HEK293 (cell line): ENCODE results near the gene PRKG1.

Source experiments
- CTCF ChIA-PET: fragments of 350-600 bp; formaldehyde crosslinking; extraction: SDS; loops from one replicate; lab custom pipeline; 2021; ENCODE audit warnings: antibody characterized with exemption; lab: Yijun Ruan, JAX
- POLR2A ChIA-PET: fragments of 300-600 bp; formaldehyde crosslinking; extraction: SDS; loops from one replicate; lab custom pipeline; 2020; ENCODE audit warnings: antibody characterized with exemption, inconsistent platforms; lab: Yijun Ruan, JAX
- H3K27ac ChIP-seq: fragments of 200-500 bp; sonication (Bioruptor generic); 2 replicates; pipeline ENCODE4 v1.5.1; 2014; ENCODE audit warnings: low read depth, low read length, control low read depth, inconsistent platforms; ENCODE audit errors: extremely low read depth
- H3K36me3 ChIP-seq, 2 experiments: fragments of 200-500 bp in 1 of 2; sonication (Bioruptor generic) in 1 of 2; 1 replicate in 1 of 2; 2 replicates in 1 of 2; pipeline ENCODE4 v1.5.1; 2014 to 2017; ENCODE audit warnings: inconsistent platforms in 2 of 2, low read length in 2 of 2; ENCODE audit not compliant: control insufficient read depth in 2 of 2, insufficient read depth in 1 of 2
- H3K4me1 ChIP-seq: fragments of 200-500 bp; sonication (Bioruptor generic); 2 replicates; pipeline ENCODE4 v1.5.1; 2014; ENCODE audit warnings: mild to moderate bottlenecking, low read length, inconsistent platforms; ENCODE audit not compliant: control insufficient read depth, insufficient read depth
- H3K4me3 ChIP-seq: 2 replicates; pipeline ENCODE4 v1.5.1; 2011; ENCODE audit warnings: low read depth, mild to moderate bottlenecking, control low read depth, low read length, moderate library complexity
- H3K9me3 ChIP-seq: fragments of 200-500 bp; sonication (Bioruptor generic); 2 replicates; pipeline ENCODE4 v1.5.1; 2014; ENCODE audit warnings: low read depth, low read length, inconsistent platforms; ENCODE audit not compliant: control insufficient read depth, insufficient read depth
- HOXA7 ChIP-seq: sonication (generic); formaldehyde crosslinking; IDR thresholded peaks from 2 replicates; pipeline ENCODE4 v1.8.1; 2022; ENCODE audit warnings: missing genetic modification reagents, borderline replicate concordance
- KLF8 ChIP-seq: fragments of 450-650 bp; formaldehyde crosslinking; IDR thresholded peaks from 2 replicates; pipeline ENCODE4 v1.5.1; 2016; ENCODE audit warnings: missing biosample characterization, missing genetic modification characterization
- ZFP69B ChIP-seq: fragments of 450-650 bp; formaldehyde crosslinking; IDR thresholded peaks from 2 replicates; pipeline ENCODE4 v1.5.1; 2016; ENCODE audit warnings: missing biosample characterization, missing genetic modification characterization
- ZNF121 ChIP-seq: fragments of 450-650 bp; formaldehyde crosslinking; IDR thresholded peaks from 2 replicates; pipeline ENCODE4 v1.5.1; 2016; ENCODE audit warnings: missing biosample characterization, missing genetic modification characterization
- ZNF175 ChIP-seq: fragments of 450-650 bp; formaldehyde crosslinking; IDR thresholded peaks from 2 replicates; pipeline ENCODE4 v1.5.1; 2016; ENCODE audit warnings: missing biosample characterization, missing genetic modification characterization
- ZNF335 ChIP-seq: fragments of 450-650 bp; formaldehyde crosslinking; conservative IDR thresholded peaks from 2 replicates; pipeline ENCODE4 v1.5.1; 2016; ENCODE audit warnings: missing biosample characterization, missing genetic modification characterization
- ZNF366 ChIP-seq: fragments of 450-650 bp; formaldehyde crosslinking; conservative IDR thresholded peaks from 2 replicates; pipeline ENCODE4 v1.5.1; 2016; ENCODE audit warnings: missing biosample characterization, missing genetic modification characterization
- ZNF426 ChIP-seq: fragments of 450-650 bp; formaldehyde crosslinking; IDR thresholded peaks from 2 replicates; pipeline ENCODE4 v1.5.1; 2017; ENCODE audit warnings: missing biosample characterization, missing genetic modification characterization, mild to moderate bottlenecking, inconsistent platforms, moderate library complexity
- ZNF433 ChIP-seq: fragments of 450-650 bp; formaldehyde crosslinking; IDR thresholded peaks from 2 replicates; pipeline ENCODE4 v1.5.1; 2016; ENCODE audit warnings: missing biosample characterization, missing genetic modification characterization, low read depth
- ZNF610 ChIP-seq: fragments of 450-650 bp; formaldehyde crosslinking; IDR thresholded peaks from 2 replicates; pipeline ENCODE4 v1.5.1; 2016; ENCODE audit warnings: missing biosample characterization, missing genetic modification characterization, borderline replicate concordance
- ZNF677 ChIP-seq: fragments of 450-650 bp; IDR thresholded peaks from 2 replicates; pipeline ENCODE4 v1.5.0; 2018; ENCODE audit warnings: missing biosample characterization, mild to moderate bottlenecking, missing genetic modification characterization, moderate library complexity
- ZNF701 ChIP-seq: fragments of 450-650 bp; formaldehyde crosslinking; IDR thresholded peaks from 2 replicates; pipeline ENCODE4 v1.5.1; 2016; ENCODE audit warnings: missing biosample characterization, missing genetic modification characterization
- TF ChIP-seq, protein P1 (sequence below): fragments of 450-650 bp; formaldehyde crosslinking; IDR thresholded peaks from 2 replicates; pipeline ENCODE4; 2016; ENCODE audit warnings: missing biosample characterization, missing genetic modification characterization
- TF ChIP-seq, protein P2 (sequence below): fragments of 450-650 bp; formaldehyde crosslinking; IDR thresholded peaks from 2 replicates; pipeline ENCODE4 v1.5.1; 2016; ENCODE audit warnings: missing biosample characterization, missing genetic modification characterization
- TF ChIP-seq, protein P3 (sequence below): fragments of 450-650 bp; formaldehyde crosslinking; IDR thresholded peaks from 2 replicates; pipeline ENCODE4 v1.5.1; 2016; ENCODE audit warnings: missing biosample characterization, missing genetic modification characterization
- TF ChIP-seq, protein P4 (sequence below): fragments of 450-650 bp; formaldehyde crosslinking; IDR thresholded peaks from 2 replicates; pipeline ENCODE4 v1.5.1; 2017; ENCODE audit warnings: missing biosample characterization, missing genetic modification characterization
- TF ChIP-seq, protein P5 (sequence below): fragments of 450-650 bp; formaldehyde crosslinking; IDR thresholded peaks from 2 replicates; pipeline ENCODE4 v1.5.1; 2016; ENCODE audit warnings: missing biosample characterization, missing genetic modification characterization

Gene PRKG1

DNA sequence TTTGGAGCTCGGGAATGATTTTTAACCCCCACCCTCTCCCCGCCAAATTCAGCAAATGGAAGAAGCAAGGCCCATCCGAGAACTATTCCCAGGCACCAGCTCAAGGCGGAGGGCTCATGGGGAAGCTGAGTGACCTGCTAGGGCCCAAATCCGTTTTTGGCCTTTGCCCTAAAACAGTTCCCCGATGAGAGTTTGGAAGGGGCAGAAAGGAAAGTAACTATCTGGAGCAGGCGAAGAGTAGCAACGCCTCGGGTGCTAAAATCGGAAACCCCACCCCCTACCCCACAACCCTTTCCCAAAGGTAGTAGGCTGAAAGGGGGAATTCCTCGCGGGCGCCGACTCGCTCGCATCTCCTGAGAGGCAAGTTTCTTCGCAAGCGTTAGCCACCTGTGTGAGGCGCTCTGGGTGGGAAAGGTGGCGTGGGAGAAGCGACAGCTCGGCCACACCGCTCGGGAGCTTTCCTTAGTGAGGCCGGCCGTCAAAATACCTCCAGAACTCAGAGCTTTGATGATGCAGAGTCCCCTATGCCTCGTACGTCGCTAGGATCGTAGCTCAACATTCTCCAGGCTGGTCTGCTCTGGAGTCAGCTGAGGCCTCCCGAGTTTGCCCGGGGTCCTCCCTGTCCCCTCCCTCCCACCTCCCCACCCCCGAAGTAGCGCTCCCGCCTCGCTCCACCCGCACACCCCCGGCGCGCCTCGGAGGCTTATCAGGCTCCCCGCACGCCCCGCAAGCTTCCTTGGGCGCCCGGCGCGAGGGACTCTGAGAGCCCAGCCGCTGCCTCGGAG, 642 bp upstream of the PRKG1 start (continued):
- TF ChIP-seq, protein P1, sequence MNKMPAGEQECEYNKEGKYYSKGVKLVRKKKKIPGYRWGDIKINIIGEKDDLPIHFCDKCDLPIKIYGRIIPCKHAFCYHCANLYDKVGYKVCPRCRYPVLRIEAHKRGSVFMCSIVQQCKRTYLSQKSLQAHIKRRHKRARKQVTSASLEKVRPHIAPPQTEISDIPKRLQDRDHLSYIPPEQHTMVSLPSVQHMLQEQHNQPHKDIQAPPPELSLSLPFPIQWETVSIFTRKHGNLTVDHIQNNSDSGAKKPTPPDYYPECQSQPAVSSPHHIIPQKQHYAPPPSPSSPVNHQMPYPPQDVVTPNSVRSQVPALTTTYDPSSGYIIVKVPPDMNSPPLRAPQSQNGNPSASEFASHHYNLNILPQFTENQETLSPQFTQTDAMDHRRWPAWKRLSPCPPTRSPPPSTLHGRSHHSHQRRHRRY (tag by site-specific recombination), result no peak
- TF ChIP-seq ZNF335 (peak; percentile 86), ZNF701 (no peak), ZNF433 (tag by site-specific recombination) (no peak), ZNF610 (tag by site-specific recombination) (no peak)
- TF ChIP-seq, protein P2, sequence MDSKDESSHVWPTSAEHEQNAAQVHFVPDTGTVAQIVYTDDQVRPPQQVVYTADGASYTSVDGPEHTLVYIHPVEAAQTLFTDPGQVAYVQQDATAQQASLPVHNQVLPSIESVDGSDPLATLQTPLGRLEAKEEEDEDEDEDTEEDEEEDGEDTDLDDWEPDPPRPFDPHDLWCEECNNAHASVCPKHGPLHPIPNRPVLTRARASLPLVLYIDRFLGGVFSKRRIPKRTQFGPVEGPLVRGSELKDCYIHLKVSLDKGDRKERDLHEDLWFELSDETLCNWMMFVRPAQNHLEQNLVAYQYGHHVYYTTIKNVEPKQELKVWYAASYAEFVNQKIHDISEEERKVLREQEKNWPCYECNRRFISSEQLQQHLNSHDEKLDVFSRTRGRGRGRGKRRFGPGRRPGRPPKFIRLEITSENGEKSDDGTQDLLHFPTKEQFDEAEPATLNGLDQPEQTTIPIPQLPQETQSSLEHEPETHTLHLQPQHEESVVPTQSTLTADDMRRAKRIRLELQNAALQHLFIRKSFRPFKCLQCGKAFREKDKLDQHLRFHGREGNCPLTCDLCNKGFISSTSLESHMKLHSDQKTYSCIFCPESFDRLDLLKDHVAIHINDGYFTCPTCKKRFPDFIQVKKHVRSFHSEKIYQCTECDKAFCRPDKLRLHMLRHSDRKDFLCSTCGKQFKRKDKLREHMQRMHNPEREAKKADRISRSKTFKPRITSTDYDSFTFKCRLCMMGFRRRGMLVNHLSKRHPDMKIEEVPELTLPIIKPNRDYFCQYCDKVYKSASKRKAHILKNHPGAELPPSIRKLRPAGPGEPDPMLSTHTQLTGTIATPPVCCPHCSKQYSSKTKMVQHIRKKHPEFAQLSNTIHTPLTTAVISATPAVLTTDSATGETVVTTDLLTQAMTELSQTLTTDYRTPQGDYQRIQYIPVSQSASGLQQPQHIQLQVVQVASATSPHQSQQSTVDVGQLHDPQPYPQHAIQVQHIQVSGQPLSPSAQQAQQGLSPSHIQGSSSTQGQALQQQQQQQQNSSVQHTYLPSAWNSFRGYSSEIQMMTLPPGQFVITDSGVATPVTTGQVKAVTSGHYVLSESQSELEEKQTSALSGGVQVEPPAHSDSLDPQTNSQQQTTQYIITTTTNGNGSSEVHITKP (tag by site-specific recombination), result peak; percentile 64
- TF ChIP-seq, all 188 proteins: peak for 25

DNA sequence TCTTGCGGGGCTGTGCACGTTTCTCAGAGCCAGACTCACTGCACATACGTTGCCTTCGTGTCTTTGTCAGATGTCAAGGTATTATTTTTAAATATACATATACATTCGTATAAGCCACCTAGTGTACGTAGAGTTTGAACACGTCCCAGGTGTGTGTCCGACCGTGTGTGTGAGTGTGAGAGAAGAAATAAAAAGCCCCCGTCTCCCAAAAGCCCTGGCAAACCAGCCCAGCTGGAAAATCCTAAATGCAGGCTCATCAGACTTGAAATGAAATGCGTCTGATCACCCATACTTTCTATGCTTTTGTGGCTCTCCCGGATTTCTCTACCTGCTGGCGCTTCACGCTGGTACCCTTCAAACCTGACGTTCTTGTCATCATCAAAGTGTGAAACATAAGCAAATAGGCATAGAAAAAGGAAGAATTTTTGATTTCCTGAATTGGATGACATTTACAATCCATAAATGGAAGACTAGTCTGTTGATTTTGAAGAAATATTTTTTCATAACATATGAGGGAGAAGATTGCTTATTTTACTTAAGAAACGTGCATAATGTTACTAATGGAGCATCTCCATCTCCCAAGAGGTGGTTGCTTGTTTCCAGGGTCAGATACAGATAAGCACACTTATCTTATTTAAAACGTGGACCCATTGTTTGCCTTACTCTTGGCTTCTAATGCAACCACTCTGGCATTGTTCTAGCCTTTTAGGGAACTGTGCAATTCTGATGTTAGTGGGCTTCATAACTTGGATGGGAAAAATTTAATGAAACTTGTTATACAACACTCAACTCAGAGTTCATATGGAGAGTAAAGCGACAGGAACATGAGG, 971 bp downstream of the PRKG1 start:
- H3K4me3 ChIP-seq, result peak overlapping the region; percentile 64
- TF ChIP-seq, protein P3, sequence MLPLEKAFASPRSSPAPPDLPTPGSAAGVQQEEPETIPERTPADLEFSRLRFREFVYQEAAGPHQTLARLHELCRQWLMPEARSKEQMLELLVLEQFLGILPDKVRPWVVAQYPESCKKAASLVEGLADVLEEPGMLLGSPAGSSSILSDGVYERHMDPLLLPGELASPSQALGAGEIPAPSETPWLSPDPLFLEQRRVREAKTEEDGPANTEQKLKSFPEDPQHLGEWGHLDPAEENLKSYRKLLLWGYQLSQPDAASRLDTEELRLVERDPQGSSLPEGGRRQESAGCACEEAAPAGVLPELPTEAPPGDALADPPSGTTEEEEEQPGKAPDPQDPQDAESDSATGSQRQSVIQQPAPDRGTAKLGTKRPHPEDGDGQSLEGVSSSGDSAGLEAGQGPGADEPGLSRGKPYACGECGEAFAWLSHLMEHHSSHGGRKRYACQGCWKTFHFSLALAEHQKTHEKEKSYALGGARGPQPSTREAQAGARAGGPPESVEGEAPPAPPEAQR (tag by site-specific recombination), result no peak
- no peak for TF ChIP-seq ZNF121 (tag by site-specific recombination)
- TF ChIP-seq ZFP69B, result no peak
- no peak for TF ChIP-seq KLF8
- TF ChIP-seq ZNF366 (tag by site-specific recombination), result no peak
- TF ChIP-seq ZNF701, result no peak
- no peak for TF ChIP-seq ZNF426
- TF ChIP-seq, protein P4, sequence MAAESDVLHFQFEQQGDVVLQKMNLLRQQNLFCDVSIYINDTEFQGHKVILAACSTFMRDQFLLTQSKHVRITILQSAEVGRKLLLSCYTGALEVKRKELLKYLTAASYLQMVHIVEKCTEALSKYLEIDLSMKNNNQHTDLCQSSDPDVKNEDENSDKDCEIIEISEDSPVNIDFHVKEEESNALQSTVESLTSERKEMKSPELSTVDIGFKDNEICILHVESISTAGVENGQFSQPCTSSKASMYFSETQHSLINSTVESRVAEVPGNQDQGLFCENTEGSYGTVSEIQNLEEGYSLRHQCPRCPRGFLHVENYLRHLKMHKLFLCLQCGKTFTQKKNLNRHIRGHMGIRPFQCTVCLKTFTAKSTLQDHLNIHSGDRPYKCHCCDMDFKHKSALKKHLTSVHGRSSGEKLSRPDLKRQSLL (tag by site-specific recombination), result no peak
- no peak for TF ChIP-seq ZNF175 (tag by site-specific recombination)
- no peak for TF ChIP-seq ZNF677 (tag by site-specific recombination)
- no peak for TF ChIP-seq HOXA7 (CRISPR knock-in tag)
- TF ChIP-seq, protein P5, sequence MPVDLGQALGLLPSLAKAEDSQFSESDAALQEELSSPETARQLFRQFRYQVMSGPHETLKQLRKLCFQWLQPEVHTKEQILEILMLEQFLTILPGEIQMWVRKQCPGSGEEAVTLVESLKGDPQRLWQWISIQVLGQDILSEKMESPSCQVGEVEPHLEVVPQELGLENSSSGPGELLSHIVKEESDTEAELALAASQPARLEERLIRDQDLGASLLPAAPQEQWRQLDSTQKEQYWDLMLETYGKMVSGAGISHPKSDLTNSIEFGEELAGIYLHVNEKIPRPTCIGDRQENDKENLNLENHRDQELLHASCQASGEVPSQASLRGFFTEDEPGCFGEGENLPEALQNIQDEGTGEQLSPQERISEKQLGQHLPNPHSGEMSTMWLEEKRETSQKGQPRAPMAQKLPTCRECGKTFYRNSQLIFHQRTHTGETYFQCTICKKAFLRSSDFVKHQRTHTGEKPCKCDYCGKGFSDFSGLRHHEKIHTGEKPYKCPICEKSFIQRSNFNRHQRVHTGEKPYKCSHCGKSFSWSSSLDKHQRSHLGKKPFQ (tag by site-specific recombination), result no peak
- H3K9me3 ChIP-seq, result no peaks in the 10 kb centered on the region
- POLR2A ChIA-PET, result interaction anchor here (1.6 to 2.9 kb wide), 2 partner anchors 9 to 11 kb away, joined by 3 to 21 read pairs; no protein-coding TSS in a partner anchor
- no peaks in the 10 kb centered on the region for H3K36me3 ChIP-seq
- H3K27ac ChIP-seq, result peak overlapping the region; percentile 79; the same call in 1 of the 2 replicates
- peaks cover 18% of the 10 kb centered on the region for H3K4me1 ChIP-seq
- CTCF ChIA-PET, result interaction anchor here (1.7 to 2.7 kb wide), 2 partner anchors 12 to 347 kb away, joined by 4 to 13 read pairs; no protein-coding TSS in a partner anchor
